ENCODE measurements around the gene SENP5.
"Not testable (repeated sequence)": the region's sequence is repeated elsewhere in the genome, so short reads cannot be mapped to it uniquely, and the experiment has no call there.

The SENP5 gene

DNA sequence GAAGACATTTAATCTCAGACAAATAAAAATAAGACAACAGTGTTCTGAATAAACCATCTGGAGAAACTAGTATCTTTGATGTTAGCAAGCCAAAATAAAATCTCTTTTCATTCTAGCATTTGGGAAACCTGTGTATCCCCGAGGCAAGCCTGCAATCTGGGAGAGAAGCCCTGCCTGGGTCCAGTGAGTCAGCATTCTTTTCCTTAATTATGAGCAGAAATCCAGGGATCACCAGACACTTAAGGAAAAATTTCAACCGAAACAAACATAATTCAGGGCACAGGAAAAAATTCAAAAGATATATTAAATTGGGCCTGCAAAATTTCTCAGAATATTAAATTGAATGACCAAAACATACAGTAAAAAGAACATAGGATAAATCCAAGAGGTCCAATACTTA is 70.4 kb downstream of the SENP5 start:
- no peak overlapping the region for H3K27ac ChIP-seq
- TF ChIP-seq, protein P1, sequence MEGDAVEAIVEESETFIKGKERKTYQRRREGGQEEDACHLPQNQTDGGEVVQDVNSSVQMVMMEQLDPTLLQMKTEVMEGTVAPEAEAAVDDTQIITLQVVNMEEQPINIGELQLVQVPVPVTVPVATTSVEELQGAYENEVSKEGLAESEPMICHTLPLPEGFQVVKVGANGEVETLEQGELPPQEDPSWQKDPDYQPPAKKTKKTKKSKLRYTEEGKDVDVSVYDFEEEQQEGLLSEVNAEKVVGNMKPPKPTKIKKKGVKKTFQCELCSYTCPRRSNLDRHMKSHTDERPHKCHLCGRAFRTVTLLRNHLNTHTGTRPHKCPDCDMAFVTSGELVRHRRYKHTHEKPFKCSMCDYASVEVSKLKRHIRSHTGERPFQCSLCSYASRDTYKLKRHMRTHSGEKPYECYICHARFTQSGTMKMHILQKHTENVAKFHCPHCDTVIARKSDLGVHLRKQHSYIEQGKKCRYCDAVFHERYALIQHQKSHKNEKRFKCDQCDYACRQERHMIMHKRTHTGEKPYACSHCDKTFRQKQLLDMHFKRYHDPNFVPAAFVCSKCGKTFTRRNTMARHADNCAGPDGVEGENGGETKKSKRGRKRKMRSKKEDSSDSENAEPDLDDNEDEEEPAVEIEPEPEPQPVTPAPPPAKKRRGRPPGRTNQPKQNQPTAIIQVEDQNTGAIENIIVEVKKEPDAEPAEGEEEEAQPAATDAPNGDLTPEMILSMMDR (IDR thresholded peaks at IDR 0.05): no peak
- no peak for TF ChIP-seq ZFX (IDR thresholded peaks at IDR 0.05; ENCODE audit: borderline replicate concordance)

DNA sequence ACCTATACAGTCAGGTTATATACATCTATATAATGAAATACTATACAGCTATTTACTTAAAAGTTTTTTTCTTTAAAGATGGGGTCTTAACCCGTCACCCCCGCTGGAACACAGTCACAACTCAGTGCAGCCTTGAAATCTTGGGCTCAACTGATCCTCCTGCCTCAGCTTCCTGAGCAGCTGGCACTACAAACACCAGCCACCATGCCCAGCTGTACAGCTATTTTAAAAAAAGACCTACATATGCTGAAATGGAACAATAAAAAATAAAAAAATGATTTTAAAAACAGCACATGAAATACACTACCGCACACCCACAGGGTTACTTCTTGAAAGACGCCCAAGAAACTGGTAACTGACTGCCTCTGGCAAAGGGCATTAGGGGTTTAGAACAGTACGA is 70.9 kb downstream of the SENP5 start:
- TF ChIP-seq, protein P1 (IDR thresholded peaks at IDR 0.05): no peak
- TF ChIP-seq ZFX (IDR thresholded peaks at IDR 0.05; ENCODE audit: borderline replicate concordance): no peak
- no peak overlapping the region for H3K27ac ChIP-seq

DNA sequence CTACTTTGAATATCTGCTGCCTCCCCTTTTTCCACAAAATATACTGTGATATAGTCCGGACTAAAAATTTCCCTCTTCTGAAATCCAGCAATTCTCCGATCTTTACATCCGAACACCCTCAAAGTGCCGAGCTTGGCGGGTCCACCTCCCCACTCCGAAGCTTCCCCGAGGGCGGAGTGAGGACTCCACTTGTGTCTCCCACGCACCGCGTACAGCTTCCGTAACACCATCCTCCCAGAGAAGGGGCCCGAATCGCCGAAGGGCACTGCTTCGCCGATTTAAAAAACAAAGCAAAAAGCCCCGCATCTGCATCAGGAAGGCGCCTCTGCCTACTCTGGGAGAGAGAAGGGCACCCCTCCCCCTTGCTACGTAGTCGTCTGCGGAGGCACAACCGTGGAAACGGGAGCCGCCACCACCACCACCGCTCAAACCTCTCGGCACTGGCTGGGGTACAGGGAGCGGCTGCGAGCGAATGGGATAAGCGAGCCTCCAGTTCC is 74.1 kb downstream of the SENP5 start:
- TF ChIP-seq, protein P1 (IDR thresholded peaks at IDR 0.05): no peak
- TF ChIP-seq ZFX (IDR thresholded peaks at IDR 0.05; ENCODE audit: borderline replicate concordance): no peak
- peak overlapping the region; percentile 99 for H3K27ac ChIP-seq

DNA sequence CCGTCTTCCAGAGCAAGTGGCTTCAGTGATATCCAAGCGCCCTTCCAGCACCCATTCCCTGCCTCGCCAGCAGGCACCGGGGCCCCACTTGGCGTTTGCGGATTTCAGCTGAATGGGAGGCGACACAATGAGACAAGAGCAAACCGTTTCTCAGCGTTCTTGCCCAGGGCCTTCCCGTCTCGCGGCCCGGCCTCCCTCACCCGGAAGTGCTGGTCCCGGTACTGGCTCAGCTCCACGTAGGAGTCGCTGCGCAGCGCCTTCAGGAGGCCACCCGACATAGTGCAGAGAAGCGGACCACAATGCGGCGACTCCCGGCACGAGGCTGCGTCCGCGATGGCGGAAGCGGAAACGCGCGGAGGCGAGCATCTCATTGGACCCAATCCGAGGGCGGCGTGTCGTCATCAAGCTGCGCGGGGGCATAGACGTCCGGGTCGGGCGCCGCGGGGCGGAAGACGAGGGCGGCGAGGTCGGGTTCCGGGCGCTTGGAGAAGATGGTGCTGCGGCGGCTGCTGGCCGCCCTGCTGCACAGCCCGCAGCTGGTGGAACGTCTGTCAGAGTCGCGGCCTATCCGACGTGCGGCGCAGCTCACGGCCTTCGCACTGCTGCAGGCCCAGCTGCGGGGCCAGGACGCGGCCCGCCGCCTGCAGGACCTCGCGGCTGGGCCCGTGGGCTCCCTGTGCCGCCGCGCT is 74.7 kb downstream of the SENP5 start, which contains the start of gene NCBP2:
Gene NCBP2 (minus strand): TSS at position 303 of the 689 bp plus-strand sequence. CDS start 25 bp downstream, at position 278.
- TF ChIP-seq, protein P1 (IDR thresholded peaks at IDR 0.05): peak; percentile 86
- no peak for TF ChIP-seq ZFX (IDR thresholded peaks at IDR 0.05; ENCODE audit: borderline replicate concordance)
- peak within 1 kb of the TSS; percentile 99 for H3K27ac ChIP-seq

DNA sequence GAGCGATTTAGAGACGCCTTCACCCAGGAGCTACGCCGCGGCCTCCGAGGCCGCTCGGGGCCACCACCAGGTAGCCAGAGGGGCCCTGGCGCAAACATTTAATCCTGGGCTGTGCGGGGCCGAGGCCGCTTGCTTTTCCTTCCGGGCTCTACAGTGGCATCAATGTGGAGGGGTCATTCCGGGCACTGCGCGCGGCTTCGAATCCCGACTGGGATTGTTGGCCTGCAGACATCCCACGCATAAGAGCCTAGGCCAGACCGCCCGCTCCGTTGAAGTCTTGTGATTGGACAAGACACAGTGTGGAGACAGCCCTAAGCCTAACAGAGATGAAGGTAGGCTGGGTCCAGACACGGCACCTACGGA is 75.2 kb downstream of the SENP5 start:
- no peak for TF ChIP-seq ZFX (IDR thresholded peaks at IDR 0.05; ENCODE audit: borderline replicate concordance)
- TF ChIP-seq, protein P1 (IDR thresholded peaks at IDR 0.05): no peak
- peak overlapping the region; percentile 99 for H3K27ac ChIP-seq

DNA sequence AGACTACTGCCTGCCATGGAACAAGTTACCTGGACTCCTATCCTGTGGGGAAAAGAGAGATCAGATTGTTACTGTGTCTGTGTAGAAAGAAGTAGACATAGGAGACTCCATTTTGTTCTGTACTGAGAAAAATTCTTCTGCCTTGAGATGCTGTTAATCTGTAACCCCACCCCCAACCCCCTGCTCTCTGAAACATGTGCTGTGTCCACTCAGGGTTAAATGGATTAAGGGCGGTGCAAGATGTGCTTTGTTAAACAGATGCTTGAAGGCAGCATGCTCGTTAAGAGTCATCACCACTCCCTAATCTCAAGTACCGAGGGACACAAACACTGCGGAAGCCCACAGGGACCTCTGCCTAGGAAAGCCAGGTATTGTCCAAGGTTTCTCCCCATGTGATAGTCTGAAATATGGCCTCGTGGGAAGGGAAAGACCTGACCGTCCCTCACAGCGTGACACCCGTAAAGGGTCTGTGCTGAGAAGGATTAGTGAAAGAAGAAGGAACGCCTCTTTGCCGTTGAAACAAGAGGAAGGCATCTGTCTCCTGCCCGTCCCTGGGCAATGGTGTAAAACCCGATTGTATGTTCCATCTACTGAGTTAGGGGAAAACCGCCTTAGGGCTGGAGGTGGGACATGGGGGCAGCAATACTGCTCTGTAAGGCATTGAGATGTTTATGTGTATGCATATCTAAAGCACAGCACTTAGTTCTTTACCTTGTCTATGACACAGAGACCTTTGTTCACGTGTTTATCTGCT is 76.5 kb downstream of the SENP5 start:
- not testable (repeated sequence) for H3K27ac ChIP-seq

DNA sequence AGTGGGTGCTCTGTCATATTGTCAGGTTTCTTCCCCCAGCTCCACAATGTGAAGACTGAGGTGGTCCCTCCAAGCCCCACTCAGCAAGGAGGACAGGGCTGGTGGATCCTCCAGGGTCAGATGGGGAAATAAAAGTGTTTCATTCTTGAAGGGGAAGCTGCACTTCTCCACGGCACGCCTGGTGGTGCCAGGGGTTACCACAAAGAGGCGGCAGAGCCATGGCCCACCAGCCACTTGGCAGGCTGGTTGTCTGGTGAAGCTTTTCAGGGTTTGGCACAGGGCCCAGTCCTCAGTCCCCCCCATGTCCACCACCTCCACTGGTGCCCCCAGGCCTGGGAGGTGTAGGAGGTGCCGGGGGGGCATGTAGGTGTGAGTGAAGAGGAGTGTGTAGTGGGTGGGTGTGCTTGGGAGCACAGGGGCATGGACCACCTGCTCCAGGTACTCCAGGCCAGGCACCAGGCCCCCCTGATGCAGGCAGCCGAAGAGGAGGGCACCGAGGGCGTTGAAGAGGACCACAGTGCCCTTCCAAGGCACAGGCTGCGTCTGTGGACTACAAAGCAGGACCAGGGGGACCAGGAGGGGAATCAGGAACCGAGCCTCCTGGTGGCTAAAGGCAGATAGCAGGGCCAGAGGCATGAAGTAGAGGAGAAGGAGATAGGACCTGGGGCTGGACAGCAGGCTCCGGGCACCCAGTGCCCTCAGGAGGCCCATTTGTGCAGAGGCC is 79.6 kb downstream of the SENP5 start:
- H3K27ac ChIP-seq: no peak overlapping the region

More for the DNA sequence above, 79.6 kb downstream of the SENP5 start:
- TF ChIP-seq ZFX (IDR thresholded peaks at IDR 0.05; ENCODE audit: borderline replicate concordance): no peak
- TF ChIP-seq, protein P1 (IDR thresholded peaks at IDR 0.05): no peak
